Breast epithelium (tissue), 4 donors: Measurements from ENCODE around the gene OR2F1. TPM values are rescaled to one million over a fixed set of nuclear protein-coding genes. Genes with fewer than 3 reads are reported as not detected.
"Not testable (repeated sequence)": the region's sequence is repeated elsewhere in the genome, so short reads cannot be mapped to it uniquely, and the experiment has no call there.

Experiments used
- DNase-seq, 2 donors: peaks; one replicate each; pipeline ENCODE4 v3.0.0-alpha.2; 2019; ENCODE audit warnings: low spot score in 2 of 2
- H3K27ac ChIP-seq, 2 donors: fragments of 200-600 bp; sonication (generic) in 1 of 2; one replicate each; pipeline ENCODE4 v1.5.1; 2016 to 2019; ENCODE audit warnings: mild to moderate bottlenecking in 1 of 2
- H3K27me3 ChIP-seq, 2 donors: fragments of 200-600 bp; sonication (generic) in 1 of 2; one replicate each; pipeline versions ENCODE4 v1.5.1 to v1.6.0; 2017 to 2019; ENCODE audit warnings: control low read depth in 1 of 2, mild to moderate bottlenecking in 1 of 2
- H3K36me3 ChIP-seq: fragments of 200-600 bp; one replicate; pipeline ENCODE4 v1.5.1; 2019
- H3K4me1 ChIP-seq, 2 donors: fragments of 200-600 bp; sonication (generic); one replicate each; pipeline ENCODE4 v1.5.1; 2016 to 2019; ENCODE audit warnings: control low read depth in 1 of 2
- H3K4me3 ChIP-seq, 3 donors: fragments of 200-600 bp; sonication (generic); 1 replicate in 2 of 3; 2 replicates in 1 of 3; pipeline ENCODE4 v1.5.1; 2016 to 2019; ENCODE audit warnings: mild to moderate bottlenecking in 3 of 3, moderate library complexity in 2 of 3
- H3K9me3 ChIP-seq, 2 donors: fragments of 200-600 bp; sonication (generic) in 1 of 2; one replicate each; pipeline ENCODE4 v1.5.1; 2016 to 2019; ENCODE audit warnings: control low read depth in 1 of 2
- POLR2A ChIP-seq: fragments of 450-650 bp; IDR thresholded peaks from one replicate; pipeline ENCODE4 v1.6.1; 2016; ENCODE audit warnings: antibody characterized with exemption, mild to moderate bottlenecking, moderate library complexity
- POLR2AphosphoS5 ChIP-seq, 3 donors: sonication (generic); formaldehyde crosslinking; IDR thresholded peaks; one replicate each; pipeline ENCODE4 v1.6.1; 2017; ENCODE audit warnings: antibody characterized with exemption in 3 of 3
- intact Hi-C: fragments of 100-400 bp; cut with DNase I; formaldehyde crosslinking; loops from one replicate; pipeline ENCODE4 v1.15.1; 2023; ENCODE audit warnings: low total_unique reads
- total RNA-seq, 3 donors: library from RNA; depleted of rRNA; stranded (reverse); fragments of >200 nt; gene quantifications; one replicate each; pipeline ENCODE4 v1.1.0, GENCODE V29; 2016
- TF ChIP-seq, protein P1 (sequence below), 3 donors: fragments of 450-650 bp; IDR thresholded peaks; one replicate each; pipeline ENCODE4 v1.5.1; 2016 to 2017; ENCODE audit warnings: antibody characterized with exemption in 3 of 3, mild to moderate bottlenecking in 3 of 3, moderate library complexity in 3 of 3

Gene OR2F1
- total RNA-seq, 3 donors from 2014 or later: 0.15 TPM; not detected in 2

DNA sequence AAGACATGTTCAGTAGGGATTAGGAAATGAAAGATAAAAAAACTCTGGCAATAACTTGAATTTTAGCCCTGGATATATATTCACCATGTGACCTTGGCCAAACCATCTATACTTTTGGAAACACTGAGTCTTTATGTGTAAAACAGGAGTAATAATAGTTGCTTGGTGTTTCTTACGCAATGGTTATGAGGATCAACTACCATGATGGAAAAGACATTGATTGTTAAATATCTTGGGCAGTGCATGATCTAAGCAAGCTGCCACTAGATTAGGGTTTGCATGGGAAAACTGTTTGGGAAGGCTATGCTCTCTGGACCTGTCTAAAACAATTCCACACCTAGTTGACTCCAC is 52.0 kb downstream of the OR2F1 start:
- TF ChIP-seq POLR2A (no peak), POLR2AphosphoS5 (IDR thresholded peaks at IDR 0.05) (no peak)
- TF ChIP-seq, protein P1, sequence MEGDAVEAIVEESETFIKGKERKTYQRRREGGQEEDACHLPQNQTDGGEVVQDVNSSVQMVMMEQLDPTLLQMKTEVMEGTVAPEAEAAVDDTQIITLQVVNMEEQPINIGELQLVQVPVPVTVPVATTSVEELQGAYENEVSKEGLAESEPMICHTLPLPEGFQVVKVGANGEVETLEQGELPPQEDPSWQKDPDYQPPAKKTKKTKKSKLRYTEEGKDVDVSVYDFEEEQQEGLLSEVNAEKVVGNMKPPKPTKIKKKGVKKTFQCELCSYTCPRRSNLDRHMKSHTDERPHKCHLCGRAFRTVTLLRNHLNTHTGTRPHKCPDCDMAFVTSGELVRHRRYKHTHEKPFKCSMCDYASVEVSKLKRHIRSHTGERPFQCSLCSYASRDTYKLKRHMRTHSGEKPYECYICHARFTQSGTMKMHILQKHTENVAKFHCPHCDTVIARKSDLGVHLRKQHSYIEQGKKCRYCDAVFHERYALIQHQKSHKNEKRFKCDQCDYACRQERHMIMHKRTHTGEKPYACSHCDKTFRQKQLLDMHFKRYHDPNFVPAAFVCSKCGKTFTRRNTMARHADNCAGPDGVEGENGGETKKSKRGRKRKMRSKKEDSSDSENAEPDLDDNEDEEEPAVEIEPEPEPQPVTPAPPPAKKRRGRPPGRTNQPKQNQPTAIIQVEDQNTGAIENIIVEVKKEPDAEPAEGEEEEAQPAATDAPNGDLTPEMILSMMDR (IDR thresholded peaks at IDR 0.05): no peak
- no peak overlapping the region for H3K4me3 ChIP-seq
- intact Hi-C loops: loop anchor here (5.0 kb wide), 1 partner anchor 706 kb away; no protein-coding TSS in a partner anchor
- H3K27ac ChIP-seq: no peak overlapping the region
- H3K27me3 ChIP-seq: no peaks in the 10 kb centered on the region
- peaks cover 0 to 8% of the 10 kb centered on the region in 2 donors for H3K9me3 ChIP-seq
- H3K36me3 ChIP-seq: no peaks in the 10 kb centered on the region
- no peaks in the 10 kb centered on the region for H3K4me1 ChIP-seq
- no peak for DNase-seq

DNA sequence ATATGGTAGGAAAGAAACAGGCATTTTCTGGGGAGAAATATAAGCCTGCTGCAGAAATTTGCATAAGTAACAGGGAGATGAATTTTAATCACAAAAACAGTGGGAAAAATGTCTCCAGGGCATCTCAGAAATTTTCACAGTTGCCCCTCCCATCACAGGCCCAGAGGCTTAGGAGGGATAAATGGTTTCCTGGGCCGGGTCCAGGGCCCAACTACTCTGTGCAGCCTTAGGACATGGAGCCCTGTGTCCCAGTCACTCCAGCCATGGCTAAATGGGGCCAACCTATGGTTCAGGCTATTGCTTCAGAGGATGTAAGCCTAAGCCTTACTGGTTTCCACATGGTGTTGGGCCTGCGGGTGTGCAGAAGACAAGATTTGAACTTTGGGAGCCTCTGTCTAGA is 54.7 kb downstream of the OR2F1 start:
- intact Hi-C loops: loop anchor here (5.0 kb wide), 1 partner anchor 703 kb away; no protein-coding TSS in a partner anchor
- no peaks in the 10 kb centered on the region for H3K36me3 ChIP-seq
- no peaks in the 10 kb centered on the region for H3K4me1 ChIP-seq
- peaks cover 0 to 8% of the 10 kb centered on the region in 2 donors for H3K9me3 ChIP-seq
- no peak overlapping the region for H3K27ac ChIP-seq
- no peak for TF ChIP-seq POLR2AphosphoS5 (IDR thresholded peaks at IDR 0.05)
- TF ChIP-seq, protein P1 (IDR thresholded peaks at IDR 0.05): no peak
- no peak for TF ChIP-seq POLR2A
- no peak for DNase-seq
- H3K4me3 ChIP-seq: no peak overlapping the region
- H3K27me3 ChIP-seq: no peaks in the 10 kb centered on the region

DNA sequence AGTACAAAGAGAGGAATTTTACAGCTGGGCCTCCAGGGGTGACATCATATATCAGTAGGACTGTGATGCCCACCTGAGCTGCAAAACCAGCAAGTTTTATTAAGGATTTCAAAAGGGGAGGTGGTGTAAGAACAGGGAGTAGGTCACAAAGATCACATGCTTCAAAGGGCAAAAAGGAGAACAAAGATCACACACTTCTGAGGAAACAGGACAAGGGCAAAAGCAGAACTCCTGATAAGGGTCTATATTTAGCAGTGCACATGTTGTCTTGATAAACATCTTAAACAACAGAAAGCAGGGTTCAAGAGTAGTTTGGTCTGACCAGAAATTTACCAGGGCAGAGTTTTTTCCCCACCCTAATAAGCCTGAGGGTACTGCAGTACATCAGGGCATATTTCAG is 55.4 kb downstream of the OR2F1 start:
- H3K4me1 ChIP-seq, H3K27ac ChIP-seq, DNase-seq, H3K36me3 ChIP-seq, H3K4me3 ChIP-seq, H3K9me3 ChIP-seq, H3K27me3 ChIP-seq, intact Hi-C loops: not testable (repeated sequence)

DNA sequence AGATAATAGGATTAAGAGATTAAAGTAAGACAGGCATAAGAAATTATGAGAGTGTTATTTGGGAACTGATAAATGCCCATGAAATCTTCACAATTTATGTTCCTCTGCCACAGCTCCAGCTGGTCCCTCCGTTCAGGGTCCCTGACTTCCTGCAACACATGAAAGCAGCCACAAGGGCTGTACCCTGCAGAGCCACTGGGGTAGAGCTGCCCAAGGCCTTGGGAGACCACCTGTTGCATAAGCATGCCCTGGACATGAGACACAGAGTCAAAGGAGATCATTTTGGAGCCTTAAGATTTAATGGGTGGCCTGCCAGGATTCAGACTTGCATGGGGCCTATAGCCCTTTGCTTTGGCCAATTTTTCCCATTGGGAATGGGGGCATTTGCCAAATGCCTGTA is 56.2 kb downstream of the OR2F1 start:
- H3K27ac ChIP-seq, H3K4me3 ChIP-seq, intact Hi-C loops, H3K27me3 ChIP-seq, H3K4me1 ChIP-seq, DNase-seq, H3K9me3 ChIP-seq, H3K36me3 ChIP-seq: not testable (repeated sequence)

DNA sequence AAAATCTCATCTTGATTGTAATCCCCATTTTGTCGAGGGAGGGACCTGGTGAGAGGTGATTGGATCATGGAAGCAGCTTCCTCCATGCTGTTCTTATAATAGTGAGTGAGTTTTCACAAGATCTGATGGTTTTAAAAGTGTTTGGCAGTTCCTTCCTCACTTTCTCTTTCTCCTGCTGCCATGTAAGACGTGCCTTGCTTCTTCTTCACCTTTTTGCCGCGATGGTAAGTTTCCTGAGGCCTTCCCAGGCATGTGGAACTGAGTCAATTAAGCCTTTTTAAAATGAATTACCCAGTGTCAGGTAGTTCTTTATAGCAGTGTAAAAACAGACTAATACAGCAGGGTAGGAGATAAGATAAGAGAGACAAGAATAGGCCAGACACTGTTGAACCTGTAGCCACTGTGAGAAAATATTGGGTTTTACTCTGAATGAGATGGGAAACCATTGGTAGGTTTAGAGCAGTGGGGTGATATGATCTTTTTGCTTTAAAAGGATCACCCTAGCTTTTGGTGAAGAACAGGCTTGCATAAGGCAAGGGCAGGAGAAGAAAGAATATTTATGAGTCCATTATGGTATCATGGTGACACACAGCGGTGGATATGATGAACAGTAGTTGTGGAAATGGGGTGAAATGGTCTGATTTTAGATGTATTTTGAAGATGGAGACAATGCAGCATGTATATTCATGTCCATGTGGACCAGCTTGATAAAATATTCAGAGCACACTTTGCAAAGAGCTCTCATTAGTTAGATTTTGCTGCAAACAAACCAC is 57.0 kb downstream of the OR2F1 start:
- no peak for DNase-seq
- no peaks in the 10 kb centered on the region for H3K27me3 ChIP-seq
- TF ChIP-seq, protein P1 (IDR thresholded peaks at IDR 0.05): no peak
- TF ChIP-seq POLR2A (no peak), POLR2AphosphoS5 (IDR thresholded peaks at IDR 0.05) (no peak)
- intact Hi-C loops: no loop called here
- H3K27ac ChIP-seq: no peak overlapping the region
- H3K9me3 ChIP-seq: peaks cover 0 to 8% of the 10 kb centered on the region in 2 donors
- H3K4me3 ChIP-seq: no peak overlapping the region
- no peaks in the 10 kb centered on the region for H3K36me3 ChIP-seq
- H3K4me1 ChIP-seq: no peaks in the 10 kb centered on the region

Other genes starting within 250 kb of the OR2F1 start
- 1 to 10 TPM in 1 of 3 donors, under 1 TPM in 1, not detected in 1; 0.96 to 2.3 TPM for gene CTAGE6, start 197.1 kb upstream of the OR2F1 start, total RNA-seq
- gene TCAF1, start 52.7 kb upstream of the OR2F1 start, total RNA-seq: 10 to 100 TPM; 44.5 to 51.4 (median 49.8) TPM
- gene OR2F2, start 19.6 kb upstream of the OR2F1 start, total RNA-seq: not detected
- not detected for gene OR6B1, start 45.5 kb downstream of the OR2F1 start, total RNA-seq
- gene OR2A5, start 94.1 kb downstream of the OR2F1 start, total RNA-seq: not detected
- gene OR2A25, start 115.0 kb downstream of the OR2F1 start, total RNA-seq: not detected
- not detected for gene OR2A12, start 131.4 kb downstream of the OR2F1 start, total RNA-seq
- gene OR2A2, start 154.7 kb downstream of the OR2F1 start, total RNA-seq: not detected
- not detected for gene OR2A14, start 168.3 kb downstream of the OR2F1 start, total RNA-seq
- gene CTAGE4, start 228.6 kb downstream of the OR2F1 start, total RNA-seq: 10 to 100 TPM in 1 of 3 donors, 1 to 10 TPM in 1, under 1 TPM in 1; 0.80 to 31.5 (median 8.8) TPM
- gene ARHGEF35, start 241.0 kb downstream of the OR2F1 start, total RNA-seq: 10 to 100 TPM in 2 of 3 donors, 1 to 10 TPM in 1; 4.3 to 31.8 (median 15.4) TPM